ENCODE measurements around the gene KLHL30.

The KLHL30 gene

DNA sequence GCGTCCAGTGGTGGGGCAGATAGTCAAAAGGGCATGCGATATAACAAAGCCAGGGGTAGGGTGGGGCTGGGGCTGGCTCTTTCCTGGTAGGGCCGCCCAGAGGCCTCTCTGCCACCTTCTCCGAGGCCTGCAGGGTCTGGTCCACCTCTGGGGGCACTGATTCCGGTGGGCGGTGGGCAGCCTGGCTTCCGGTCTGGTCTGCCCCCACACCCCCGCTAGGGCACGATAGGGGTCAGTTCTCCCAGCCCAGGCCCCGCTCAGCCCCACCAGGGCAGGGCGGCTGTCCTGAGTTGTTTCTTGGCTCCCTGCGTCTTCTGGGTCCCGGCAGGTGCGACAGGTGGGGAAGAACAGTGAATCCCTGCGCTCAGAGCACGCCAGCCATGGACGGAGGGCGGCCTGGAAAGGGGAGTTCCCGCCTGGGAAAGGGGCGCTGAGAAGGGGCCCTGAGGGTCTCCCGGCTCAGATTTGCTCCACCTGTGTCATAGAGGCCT lies 19.6 kb downstream of the KLHL30 start:
- Mint-ChIP-seq H3K27ac (no peak overlapping the region), H3K4me3 (peak overlapping the region; percentile 11), H3K9me3 (no peaks in the 10 kb centered on the region), H3K27me3 (peaks cover 8% of the 10 kb centered on the region), H3K4me1 (peaks cover 7% of the 10 kb centered on the region), H3K36me3 (no peaks in the 10 kb centered on the region)

DNA sequence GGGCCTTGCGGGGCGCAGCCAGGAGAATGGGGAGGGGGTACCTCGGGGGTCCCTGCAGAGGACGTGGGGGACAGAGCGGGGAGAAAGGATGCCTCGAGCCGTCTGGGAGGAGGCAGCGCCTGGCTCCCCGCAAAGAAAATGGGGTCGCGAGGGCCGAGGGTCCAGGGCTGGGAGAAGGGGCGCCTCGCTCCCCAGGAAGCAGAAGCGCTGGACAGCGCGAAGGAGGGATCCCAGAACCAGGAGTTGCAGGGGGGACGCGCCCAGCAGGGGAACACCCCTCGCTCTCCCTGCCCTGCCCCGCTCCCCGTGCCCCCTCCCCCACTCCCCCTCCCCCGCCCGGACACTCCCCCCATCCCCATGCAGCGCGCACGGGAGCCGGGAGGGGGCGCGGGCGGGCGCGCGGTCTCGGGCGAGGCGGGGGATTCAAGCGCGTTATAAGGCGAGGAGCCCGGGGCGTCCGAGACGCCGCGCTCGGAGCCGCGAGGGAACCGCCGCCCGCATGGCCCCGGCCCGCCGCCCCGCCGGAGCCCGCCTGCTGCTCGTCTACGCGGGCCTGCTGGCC lies 20.1 kb downstream of the KLHL30 start, which contains the start of gene ERFE:
Gene ERFE, plus strand, starts transcription at position 462 of the 562 bp plus-strand sequence. Its CDS starts 38 bp downstream, at position 500.
- Mint-ChIP-seq H3K27me3 (peaks cover 8% of the 10 kb centered on the region), H3K4me1 (peaks cover 7% of the 10 kb centered on the region), H3K4me3 (peak within 1 kb of the TSS; percentile 80), H3K36me3 (no peaks in the 10 kb centered on the region), H3K27ac (no peak within 1 kb of the TSS), H3K9me3 (no peaks in the 10 kb centered on the region)

DNA sequence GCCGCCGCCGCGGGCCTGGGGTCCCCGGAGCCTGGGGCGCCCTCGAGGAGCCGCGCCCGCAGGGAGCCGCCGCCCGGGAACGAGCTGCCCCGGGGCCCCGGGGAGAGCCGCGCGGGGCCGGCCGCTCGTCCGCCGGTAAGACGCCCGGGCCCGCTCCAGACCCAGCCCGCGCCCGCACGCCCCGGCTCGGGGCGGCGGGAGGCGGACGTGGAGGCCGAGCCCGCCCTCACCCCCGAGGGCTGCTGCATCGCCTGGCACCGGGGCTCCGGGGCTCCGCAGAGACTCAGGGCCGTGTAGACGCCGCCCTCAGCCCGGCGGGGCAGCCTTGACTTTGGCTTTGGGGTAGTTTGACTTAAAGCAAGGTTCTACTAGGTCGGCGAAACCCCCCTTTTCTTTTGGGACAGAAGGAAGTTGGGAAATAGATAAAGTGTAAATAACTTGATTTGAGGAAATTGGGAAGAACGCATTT lies 20.6 kb downstream of the KLHL30 start:
- H3K27me3 Mint-ChIP-seq = peaks cover 8% of the 10 kb centered on the region
- peaks cover 7% of the 10 kb centered on the region for H3K4me1 Mint-ChIP-seq
- H3K36me3 Mint-ChIP-seq = no peaks in the 10 kb centered on the region
- no peak overlapping the region for H3K27ac Mint-ChIP-seq
- H3K9me3 Mint-ChIP-seq = no peaks in the 10 kb centered on the region
- H3K4me3 Mint-ChIP-seq = peak overlapping the region; percentile 80

DNA sequence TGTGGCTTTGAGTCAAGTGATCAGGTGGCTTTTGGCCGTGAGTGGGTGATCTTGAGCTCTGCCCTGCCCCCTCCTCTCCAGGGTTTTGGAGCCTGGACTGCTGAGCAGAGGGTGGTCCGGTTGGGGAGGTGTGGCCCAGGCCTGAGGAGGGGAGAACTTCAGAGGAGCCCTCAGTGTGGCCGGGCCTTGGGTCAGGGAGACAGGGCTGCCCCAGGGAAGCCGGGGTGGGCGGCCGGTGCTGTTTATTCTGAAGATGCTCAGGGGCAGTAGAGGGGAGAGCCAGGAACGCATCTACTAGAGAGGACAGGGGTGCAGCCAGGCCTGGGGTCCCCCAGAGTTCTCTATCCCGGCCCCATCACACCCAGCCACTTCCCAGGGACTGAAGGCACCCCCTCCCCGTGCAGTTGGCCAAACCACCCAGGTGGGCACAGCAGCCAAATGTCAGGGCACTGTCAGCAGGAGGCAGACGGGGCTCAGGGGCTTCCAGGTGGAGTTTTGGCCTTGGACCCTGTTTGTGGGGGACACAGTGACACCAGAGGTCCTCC lies 21.3 kb downstream of the KLHL30 start:
- Mint-ChIP-seq H3K27ac (no peak overlapping the region), H3K27me3 (peaks cover 10% of the 10 kb centered on the region), H3K9me3 (no peaks in the 10 kb centered on the region), H3K4me3 (peak overlapping the region; percentile 80), H3K4me1 (peaks cover 7% of the 10 kb centered on the region), H3K36me3 (no peaks in the 10 kb centered on the region)

DNA sequence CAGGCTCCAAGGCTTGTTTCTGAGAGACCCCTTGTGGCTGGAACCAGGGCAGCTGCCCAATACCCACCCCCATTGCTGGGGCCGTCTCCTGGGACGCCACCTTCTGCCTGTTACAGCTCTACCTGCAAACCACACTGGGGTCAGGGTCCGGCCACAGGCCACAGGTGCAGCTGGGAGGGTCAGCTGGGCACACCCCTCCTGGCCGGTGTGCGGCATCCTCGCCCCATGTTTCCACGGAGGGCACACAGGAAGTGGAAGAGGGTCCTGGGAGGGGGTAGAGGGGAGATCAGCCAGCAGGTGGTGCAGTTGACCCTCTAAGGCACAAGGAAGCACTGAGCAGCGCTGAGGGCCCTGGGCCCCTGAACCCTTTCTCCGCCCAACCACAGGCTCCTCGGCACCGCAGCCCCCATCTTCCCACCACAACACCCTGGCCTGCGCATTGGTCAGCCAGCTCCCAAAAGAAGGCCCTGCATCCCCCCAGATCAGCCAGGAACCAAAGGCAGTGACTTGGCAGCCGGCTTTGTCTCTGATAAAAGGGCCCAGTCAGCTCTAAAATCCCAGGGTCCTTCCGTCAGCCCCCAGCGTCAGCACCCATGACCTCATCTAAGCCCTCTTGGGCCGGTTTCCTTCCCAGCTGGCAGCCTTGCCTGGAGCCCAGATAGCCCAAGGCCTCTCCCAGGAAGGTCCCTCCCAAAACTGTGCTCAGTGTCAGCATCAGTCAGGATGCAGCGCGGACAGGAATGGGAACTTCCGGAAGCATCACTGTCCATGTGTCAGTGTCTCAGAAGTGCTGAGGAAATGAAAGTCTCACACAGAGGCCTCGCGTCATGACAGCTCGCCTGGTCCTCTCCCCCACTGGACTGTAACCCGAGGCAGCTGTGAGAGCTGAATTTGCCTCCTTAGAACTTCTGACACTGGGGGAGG lies 22.0 kb downstream of the KLHL30 start:
- H3K27me3 Mint-ChIP-seq = peaks cover 14% of the 10 kb centered on the region
- no peaks in the 10 kb centered on the region for H3K9me3 Mint-ChIP-seq
- H3K27ac Mint-ChIP-seq = no peak overlapping the region
- peaks cover 7% of the 10 kb centered on the region for H3K4me1 Mint-ChIP-seq
- H3K36me3 Mint-ChIP-seq = no peaks in the 10 kb centered on the region
- H3K4me3 Mint-ChIP-seq = peak overlapping the region; percentile 15

DNA sequence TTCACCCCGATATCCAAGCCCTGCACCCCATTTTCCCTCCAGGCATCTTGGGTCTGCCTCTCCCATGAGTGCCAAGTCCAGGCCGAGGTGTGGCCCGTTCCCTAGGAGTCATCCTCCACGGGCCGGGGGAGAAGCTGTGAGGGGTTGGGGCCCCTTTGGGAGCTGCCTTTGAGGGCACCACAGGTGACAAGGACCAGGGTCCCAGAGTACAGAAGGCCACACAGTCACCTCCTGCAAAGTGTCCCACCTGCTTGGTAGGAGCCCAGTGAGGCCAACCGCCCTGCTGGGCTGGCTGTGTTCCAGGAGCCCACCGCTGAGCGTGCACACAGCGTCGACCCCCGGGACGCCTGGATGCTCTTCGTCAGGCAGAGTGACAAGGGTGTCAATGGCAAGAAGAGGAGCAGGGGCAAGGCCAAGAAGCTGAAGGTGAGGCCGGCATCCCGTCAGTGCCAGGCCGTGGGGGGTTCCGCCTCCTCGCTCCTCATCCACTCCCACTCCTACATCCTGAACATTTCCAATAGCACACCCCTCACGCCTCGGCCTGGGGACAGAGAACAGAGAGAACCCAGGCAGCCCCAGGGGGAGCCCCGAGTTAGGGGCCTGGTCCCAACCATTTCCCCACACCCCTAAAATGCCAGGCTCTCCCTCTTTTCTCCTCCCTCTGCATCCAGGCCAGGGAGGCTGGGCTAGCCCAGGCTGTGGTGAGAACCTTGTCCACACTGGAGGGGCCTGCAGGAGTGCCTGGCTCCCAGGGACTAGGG lies 23.0 kb downstream of the KLHL30 start:
- H3K27me3 Mint-ChIP-seq = peaks cover 14% of the 10 kb centered on the region
- H3K27ac Mint-ChIP-seq = no peak overlapping the region
- H3K9me3 Mint-ChIP-seq = no peaks in the 10 kb centered on the region
- no peaks in the 10 kb centered on the region for H3K36me3 Mint-ChIP-seq
- H3K4me1 Mint-ChIP-seq = peaks cover 7% of the 10 kb centered on the region
- no peak overlapping the region for H3K4me3 Mint-ChIP-seq

DNA sequence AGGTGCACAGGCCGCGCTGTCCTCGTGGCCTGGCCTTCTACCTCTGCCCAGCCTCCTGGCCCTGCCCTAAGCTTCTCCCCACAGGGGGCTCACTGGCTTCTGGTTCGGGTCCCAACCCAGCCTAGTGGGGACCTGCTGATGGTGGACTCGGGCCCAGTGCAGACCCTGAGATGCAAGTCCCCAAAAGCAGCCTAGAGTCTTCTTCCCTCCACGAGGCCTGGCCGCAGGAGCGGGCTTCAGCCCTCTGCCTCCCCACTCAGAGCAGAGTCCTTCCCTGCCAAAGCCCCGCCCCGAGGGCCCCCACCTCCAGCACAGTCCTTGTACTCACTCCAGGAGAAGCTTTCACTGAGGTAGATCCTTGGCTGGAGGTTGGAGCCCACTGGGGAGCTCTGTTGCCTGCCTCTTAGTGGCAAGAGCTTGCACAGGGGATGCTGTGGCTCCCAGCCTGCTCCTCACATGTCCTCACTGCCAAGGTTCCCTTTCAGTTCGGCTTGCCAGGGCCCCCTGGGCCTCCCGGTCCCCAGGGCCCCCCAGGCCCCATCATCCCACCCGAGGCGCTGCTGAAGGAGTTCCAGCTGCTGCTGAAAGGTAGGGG lies 23.9 kb downstream of the KLHL30 start:
- Mint-ChIP-seq H3K4me1 (peaks cover 7% of the 10 kb centered on the region), H3K9me3 (no peaks in the 10 kb centered on the region), H3K27me3 (peaks cover 14% of the 10 kb centered on the region), H3K36me3 (no peaks in the 10 kb centered on the region), H3K4me3 (no peak overlapping the region), H3K27ac (no peak overlapping the region)

DNA sequence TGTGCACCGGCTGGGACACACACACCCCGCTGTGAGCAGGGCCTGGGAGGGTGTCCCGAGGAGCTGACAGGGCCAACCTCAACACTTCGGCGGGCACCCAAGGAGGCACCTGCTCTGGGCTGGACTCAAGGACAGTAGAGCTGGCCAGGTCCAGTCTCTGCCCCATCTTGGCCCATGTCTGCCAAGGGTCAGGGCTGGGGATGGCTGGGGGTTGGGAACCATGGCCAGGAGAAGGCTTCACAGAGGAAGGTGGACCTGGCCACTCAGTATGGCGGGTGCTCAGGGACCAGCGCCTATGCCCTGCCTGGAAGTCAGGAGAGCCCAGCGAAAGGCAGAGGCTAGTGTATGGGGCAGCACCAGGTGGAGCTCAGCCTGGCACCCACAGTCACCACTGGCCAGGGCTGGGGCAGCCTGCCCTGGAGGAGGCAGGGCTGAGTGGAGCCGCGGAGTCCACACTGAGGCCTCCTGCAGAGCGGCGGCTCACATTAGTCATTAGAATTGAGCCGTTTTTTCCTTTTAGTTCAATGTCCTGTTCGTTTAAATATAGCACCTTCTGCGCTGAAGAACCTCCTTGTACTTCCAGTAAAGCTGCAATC lies 24.5 kb downstream of the KLHL30 start:
- no peak overlapping the region for H3K4me3 Mint-ChIP-seq
- no peak overlapping the region for H3K27ac Mint-ChIP-seq
- H3K27me3 Mint-ChIP-seq = peaks cover 14% of the 10 kb centered on the region
- peaks cover 7% of the 10 kb centered on the region for H3K4me1 Mint-ChIP-seq
- H3K9me3 Mint-ChIP-seq = no peaks in the 10 kb centered on the region
- no peaks in the 10 kb centered on the region for H3K36me3 Mint-ChIP-seq

DNA sequence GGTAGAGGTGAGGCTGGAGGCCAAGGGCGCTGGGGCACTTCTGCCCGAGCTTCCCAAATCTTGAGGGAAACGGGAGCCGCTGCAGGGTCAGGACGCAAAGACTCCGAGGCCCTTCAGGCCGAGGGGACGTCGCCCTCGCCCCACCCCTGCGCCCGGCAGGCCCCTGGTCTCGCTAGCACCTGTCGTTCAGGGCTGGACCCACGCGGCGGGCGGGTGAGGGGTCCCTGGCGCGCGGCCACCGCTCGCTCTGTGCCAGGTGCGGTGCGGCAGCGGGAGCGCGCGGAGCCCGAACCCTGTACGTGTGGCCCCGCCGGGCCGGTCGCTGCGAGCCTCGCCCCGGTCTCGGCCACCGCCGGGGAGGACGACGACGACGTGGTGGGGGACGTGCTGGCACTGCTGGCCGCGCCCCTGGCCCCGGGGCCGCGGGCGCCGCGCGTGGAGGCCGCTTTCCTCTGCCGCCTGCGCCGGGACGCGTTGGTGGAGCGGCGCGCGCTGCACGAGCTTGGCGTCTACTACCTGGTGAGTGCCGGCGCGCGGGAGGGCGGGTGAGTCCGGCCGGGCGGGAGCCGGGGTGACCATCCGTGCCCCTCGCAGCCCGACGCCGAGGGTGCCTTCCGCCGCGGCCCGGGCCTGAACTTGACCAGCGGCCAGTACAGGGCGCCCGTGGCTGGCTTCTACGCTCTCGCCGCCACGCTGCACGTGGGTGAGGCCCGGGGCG lies 25.2 kb downstream of the KLHL30 start:
- peaks cover 7% of the 10 kb centered on the region for H3K4me1 Mint-ChIP-seq
- H3K36me3 Mint-ChIP-seq = no peaks in the 10 kb centered on the region
- H3K27me3 Mint-ChIP-seq = peaks cover 14% of the 10 kb centered on the region
- H3K27ac Mint-ChIP-seq = no peak overlapping the region
- H3K9me3 Mint-ChIP-seq = no peaks in the 10 kb centered on the region
- H3K4me3 Mint-ChIP-seq = no peak overlapping the region

DNA sequence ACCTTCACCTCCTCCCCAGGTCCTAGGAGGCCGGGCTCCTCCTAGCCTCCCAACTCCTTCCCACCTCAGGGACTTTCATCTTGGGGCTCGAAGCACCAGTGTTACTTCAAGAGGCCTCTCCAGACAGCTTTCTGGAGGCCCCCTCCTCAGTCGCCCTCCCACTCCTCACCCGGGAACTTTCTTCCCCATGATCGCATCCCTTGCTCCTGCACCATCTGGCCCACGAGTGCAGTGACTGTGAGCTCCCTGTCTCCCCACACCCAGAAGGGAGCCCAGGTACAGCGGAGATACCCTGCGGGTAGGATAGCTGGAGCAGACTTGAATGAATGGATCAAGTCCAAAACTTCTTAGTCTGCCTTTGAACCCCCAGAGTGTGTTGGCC lies 26.4 kb downstream of the KLHL30 start:
- Mint-ChIP-seq H3K36me3 (no peaks in the 10 kb centered on the region), H3K27me3 (peaks cover 10% of the 10 kb centered on the region), H3K4me3 (no peak overlapping the region), H3K27ac (no peak overlapping the region), H3K4me1 (no peaks in the 10 kb centered on the region), H3K9me3 (no peaks in the 10 kb centered on the region)

DNA sequence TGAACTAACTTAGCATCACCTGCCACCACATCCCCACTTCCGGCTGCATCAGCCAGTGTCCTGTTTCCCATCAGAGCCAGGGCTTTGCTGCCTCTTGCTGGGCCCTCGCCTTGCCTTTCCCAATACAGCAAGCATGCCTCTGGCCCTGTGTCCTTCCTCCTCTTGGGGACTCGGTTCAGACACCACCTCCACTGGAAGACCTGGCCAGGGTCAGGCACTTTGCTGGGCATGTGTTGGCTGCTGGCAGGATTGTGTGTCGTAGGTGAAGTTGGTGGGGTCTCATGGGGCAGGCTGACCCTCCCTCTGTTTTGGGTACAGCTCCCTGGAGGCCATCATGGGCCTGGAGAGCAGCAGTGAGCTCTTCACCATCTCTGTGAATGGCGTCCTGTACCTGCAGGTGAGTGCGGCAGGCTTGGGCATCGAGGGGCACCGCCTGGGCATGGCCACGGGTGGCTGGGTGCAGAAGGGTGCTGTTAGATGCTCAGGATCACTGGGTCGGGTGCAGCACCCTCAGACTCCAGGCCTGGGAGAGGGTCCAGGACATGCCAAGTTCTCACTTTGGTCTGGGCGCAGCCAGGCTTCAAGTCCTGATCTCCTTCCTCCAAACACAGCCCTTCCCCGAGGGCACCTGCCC lies 26.9 kb downstream of the KLHL30 start:
- no peaks in the 10 kb centered on the region for H3K4me1 Mint-ChIP-seq
- H3K27ac Mint-ChIP-seq = no peak overlapping the region
- H3K9me3 Mint-ChIP-seq = no peaks in the 10 kb centered on the region
- H3K36me3 Mint-ChIP-seq = peaks cover 2% of the 10 kb centered on the region
- H3K27me3 Mint-ChIP-seq = peaks cover 10% of the 10 kb centered on the region
- H3K4me3 Mint-ChIP-seq = no peak overlapping the region

DNA sequence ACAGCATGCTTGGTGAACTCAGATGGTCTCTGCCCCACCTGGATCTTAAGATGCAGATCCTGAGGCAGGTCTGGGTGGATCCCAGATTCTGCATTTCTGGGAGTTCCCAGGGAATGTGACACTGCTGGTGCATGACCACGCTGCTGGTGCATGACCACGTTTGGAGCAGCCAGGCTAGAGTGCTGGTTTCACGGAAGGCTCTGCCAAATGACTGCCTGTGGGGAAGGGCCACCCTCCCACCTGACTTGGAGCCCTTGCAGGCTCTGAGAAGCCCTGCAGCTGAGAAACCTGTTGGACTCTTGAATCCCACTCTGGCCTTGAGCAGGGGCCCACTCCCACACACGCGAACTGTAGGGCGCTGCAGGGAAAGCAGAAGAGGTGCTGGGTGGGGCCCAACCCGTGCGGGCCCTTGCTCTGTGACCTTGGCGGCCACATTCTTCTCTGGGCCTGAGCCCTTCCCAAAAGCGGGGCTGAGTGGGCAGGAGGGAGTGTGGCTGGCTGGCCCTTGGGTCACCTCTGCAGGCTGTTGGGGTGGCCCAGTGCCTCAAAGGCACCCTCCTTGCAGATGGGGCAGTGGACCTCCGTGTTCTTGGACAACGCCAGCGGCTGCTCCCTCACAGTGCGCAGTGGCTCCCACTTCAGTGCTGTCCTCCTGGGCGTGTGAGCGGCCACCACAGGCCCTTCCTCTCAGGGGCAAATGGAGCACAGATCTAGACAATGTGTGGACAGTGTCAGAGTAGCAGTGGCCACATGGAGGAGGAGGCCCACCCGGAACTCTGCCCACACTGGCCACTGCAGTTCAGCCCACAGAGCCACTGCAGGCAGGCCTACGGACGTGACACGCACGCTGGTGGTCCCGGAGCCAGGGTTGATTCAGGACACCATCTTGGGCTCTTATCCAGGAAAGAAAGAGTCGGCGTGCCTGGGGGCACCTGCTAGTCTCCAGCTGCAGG lies 28.2 kb downstream of the KLHL30 start:
- Mint-ChIP-seq H3K27ac (no peak overlapping the region), H3K36me3 (peaks cover 5% of the 10 kb centered on the region), H3K9me3 (no peaks in the 10 kb centered on the region), H3K4me1 (no peaks in the 10 kb centered on the region), H3K27me3 (peaks cover 6% of the 10 kb centered on the region), H3K4me3 (no peak overlapping the region)

DNA sequence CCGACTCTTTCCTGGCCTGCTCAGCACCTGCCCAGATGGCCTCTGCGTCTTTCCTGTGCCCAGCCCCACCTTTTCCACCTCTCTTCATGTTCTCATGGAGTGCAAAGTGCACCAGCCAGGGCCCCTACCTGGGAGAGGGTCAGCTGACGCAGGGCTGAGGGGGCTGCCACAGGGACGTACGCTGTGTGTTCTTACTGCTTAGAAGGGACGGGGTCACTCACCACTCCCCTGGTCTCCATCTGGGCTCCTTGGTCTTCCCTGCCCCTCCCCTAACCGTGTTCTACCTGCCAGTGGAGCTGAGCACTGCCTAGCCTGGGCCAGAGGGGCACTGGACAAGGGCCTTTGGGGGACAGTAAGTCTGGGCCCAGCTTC lies 28.9 kb downstream of the KLHL30 start:
- Mint-ChIP-seq H3K27me3 (peaks cover 6% of the 10 kb centered on the region), H3K9me3 (no peaks in the 10 kb centered on the region), H3K4me1 (no peaks in the 10 kb centered on the region), H3K36me3 (peaks cover 8% of the 10 kb centered on the region), H3K27ac (no peak overlapping the region), H3K4me3 (no peak overlapping the region)
